Non-pigmented ciliary epithelial cell (primary cell): ENCODE data around the gene PDE4D.
"Not testable (repeated sequence)": the region's sequence is repeated elsewhere in the genome, so short reads cannot be mapped to it uniquely, and the experiment has no call there.

Source experiments
- DNase-seq: peaks from one replicate; pipeline ENCODE4 v3.0.0-alpha.2; 2010; ENCODE audit warnings: low read depth

Gene PDE4D

DNA sequence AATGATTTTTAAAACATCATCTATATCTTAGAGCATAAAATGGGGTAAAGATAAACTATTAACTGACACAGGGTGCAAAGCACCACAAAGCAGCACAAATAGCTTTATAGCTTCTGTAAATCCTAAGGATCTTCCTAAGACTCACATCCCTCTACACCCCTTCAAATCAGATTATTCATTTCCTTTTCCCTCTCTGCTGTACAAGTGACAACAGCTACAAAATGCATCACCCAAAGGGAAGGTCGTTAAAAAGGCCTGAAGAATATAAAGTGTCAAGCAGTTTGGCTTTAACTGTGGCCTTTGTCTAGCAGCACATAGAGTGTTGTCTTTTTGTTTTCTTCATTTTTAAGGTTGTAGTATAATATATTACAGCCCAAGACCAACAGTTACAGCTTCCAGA, 422.1 kb downstream of the PDE4D start:
- no peak for DNase-seq

DNA sequence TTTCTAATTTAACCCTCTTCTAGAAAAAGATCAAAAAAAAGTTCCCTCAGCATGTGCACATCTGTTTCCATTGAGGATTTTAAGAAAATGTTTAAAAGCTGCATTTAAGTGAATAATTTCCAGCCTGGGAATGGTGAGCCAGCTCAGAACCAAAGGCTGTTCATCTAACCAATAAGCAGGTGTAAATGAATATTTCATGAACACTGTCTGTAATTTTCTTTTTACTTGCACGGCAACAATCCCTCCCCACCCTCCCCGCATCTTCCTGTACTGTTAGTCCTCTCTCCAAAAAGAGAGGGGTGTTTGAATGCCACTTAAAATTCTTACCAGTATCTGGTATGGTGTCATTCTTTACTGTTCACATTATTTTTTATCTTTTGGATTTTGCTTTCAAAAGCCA, 425.6 kb downstream of the PDE4D start:
- no peak for DNase-seq

DNA sequence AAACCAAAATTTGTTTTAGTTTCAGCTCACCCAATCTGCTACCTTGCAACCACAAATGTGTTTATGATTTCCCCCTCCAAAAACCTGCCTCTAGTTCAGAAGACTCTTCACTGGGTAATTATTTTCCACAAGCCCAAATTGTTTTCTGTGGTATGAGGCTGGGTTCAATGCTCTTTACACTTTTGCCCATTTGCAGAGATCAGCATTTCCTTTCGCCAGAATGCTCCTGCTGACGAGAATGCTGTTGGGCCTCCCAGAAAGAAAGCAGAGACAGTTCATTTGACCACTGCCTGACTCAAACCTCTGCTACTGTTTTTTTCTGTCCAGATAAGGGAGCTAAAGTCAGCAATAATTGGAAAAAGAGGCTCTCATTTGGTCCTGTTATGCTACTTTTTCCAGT, 427.3 kb downstream of the PDE4D start:
- DNase-seq: no peak

DNA sequence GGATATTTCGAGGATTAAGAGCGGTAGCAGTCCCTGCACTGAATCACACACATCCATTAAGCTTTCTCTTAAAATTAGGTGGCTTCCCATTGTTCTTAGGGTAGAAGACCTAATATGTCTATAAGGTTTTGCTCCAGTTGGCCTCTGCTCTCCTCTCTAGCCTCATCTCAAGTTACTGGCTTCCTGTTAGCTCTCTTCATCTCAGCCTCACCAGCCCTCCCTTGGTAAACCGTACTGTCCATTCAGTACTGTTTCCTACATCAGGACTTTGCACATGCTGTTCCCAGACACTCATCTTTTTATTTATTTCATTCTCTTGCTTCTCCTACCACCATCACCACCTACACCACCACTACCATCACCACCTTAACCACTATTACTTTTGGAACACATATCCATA, 428.6 kb downstream of the PDE4D start:
- no peak for DNase-seq

DNA sequence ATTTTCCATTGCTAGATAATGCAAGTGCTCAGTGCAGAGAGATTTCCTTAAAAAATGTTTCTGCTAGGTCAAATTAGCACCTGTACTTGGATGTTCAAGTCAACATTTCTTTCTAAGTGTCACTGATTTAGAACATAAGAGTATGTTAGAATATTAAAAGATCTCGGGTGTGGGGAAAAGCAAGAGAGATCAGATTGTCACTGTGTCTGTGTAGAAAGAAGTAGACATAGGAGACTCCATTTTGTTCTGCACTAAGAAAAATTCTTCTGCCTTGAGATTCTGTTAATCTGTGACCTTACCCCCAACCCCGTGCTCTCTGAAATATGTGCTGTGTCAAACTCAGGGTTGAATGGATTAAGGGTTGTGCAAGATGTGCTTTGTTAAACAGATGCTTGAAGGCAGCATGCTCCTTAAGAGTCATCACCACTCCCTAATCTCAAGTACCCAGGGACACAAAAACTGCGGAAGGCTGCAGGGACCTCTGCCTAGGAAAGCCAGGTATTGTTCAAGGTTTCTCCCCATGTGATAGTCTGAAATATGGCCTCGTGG, 429.8 kb downstream of the PDE4D start:
- not testable (repeated sequence) for DNase-seq

DNA sequence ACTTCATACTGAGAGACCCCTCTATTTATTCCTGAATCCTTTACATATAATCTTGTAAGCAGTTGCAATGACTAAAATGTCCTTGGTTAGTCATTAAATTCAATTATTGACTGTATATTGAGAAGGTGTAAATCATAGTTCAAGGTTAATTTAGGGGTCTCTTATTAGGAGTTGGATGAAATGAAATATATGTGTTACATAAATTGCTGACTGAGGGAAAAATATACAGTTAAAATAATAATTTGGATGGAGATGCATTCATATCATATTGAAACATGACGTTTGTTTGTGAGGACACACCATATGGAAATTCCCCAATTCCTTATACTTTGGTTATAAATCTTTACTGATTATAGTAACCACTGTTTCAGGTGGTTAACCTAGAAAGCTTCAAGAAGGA, 430.6 kb downstream of the PDE4D start:
- DNase-seq: no peak

DNA sequence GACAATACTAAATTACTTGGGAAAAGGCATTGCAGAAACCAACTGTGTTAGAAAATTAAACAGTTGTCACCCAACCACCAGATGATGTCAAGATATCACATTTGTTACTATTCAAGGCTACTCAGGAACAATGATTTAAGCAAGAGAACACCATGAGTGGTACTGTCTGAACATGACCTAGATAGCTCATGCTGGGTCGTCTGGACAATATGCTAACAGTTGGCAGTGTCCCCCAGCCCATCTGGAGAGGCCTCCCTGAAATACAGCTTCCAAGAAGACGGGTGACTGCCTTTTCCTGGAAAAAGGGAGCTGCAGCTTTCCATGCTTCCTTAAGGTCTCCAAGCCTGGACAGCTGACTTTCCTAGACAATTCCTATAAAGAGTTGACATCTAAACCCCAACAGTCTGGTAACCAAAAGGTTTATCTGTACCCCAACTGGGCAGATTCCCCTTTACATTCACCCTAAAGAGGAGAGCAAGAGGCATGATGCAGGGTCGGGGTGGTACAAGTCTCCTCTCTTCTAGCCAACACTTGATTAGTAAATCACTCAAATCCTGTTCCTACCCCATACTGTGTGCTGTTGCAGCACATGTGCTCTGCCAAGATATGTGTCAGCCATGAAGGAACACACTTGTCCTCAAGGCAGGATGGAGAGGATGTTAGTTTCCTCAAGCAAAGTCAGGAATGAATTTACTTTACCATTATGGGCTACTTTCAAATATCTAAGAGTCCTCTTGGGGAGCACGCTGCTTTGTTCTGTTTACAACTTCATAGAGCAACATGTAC, 433.0 kb downstream of the PDE4D start:
- DNase-seq: no peak

DNA sequence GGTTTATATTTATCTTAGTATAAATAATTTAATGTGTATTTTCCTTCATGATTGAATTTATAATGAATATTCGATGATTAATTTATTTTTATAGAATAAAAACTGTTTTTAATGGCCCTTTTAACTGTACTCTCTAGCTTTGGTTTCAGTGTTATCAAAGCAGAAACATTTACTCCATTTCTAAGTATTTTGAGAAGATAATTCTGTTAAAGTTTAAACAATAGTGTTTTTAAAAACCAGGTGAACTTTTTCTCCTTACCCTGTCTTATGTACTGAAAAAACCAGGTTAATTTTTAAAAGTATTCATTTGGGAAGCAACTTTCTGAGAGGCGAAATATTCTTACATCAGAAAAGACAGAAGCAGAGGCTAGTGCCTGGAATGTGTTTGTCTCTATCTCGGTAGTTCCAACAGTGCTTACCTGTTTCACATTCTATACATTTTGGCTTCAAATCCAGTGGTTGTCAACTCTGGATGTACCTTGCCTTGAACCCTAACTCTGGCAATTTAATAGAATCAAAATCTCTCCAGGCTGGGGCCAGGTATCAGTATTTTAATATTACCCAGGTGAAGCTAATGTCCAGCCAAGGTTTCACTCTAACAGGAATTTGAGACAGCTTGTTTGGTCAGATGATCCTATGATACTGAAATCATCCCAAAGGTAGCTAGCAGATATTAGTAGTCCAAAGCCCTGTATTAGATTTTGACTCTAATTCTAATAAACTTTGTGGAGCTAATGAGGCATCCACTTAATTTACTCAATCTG, 434.4 kb downstream of the PDE4D start:
- no peak for DNase-seq

DNA sequence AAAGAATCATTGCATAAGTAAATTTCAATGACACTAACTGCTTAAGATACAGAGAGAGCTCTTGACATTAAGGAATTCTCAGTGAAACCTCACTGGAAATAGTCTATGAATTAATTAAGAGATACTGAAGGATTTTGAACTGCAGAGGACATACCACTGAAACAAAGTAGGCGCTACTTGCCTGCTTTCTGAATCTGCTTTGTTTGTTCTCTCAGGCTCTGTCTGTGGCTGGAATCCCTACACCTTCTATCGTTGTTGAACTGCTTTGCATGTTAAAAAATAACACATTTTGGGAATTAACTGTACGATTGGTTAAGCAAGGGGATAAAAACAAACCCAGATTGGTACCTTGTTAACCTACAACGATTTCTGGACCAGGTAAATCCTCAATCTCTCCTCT, 435.2 kb downstream of the PDE4D start:
- no peak for DNase-seq

DNA sequence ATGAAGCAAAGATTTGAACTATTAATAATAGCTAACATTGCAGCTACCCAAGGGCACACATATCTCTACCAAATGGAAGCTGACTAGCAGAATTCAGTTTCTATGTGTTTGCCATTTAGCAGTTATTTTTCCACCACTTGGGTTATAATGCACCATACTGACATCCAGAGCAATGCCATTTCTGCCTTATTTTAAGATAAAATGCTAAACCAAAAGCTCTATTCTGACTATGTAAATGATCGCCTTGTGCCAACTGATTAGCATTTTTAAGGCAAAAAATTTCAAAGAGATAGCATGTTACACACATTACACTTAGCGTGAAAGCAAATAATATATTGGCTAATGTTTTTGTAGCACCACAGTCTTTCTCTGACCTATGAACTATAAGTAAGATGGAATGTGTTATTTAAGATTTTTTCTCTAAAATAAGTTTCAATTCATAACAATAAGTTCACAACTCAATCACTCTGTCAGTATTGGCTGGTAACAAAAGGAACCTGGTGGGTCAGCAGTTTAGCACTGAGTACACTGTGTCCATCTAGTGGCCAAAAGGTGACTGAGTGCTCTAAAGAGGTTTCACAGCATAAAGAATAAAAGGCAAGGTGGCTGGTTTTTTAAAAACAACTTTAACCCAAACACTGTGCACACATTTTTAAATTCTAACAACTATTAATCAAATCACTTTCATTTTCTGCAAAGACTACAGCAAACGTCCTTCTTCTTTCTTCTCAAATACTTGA, 443.5 kb downstream of the PDE4D start:
- DNase-seq: no peak

DNA sequence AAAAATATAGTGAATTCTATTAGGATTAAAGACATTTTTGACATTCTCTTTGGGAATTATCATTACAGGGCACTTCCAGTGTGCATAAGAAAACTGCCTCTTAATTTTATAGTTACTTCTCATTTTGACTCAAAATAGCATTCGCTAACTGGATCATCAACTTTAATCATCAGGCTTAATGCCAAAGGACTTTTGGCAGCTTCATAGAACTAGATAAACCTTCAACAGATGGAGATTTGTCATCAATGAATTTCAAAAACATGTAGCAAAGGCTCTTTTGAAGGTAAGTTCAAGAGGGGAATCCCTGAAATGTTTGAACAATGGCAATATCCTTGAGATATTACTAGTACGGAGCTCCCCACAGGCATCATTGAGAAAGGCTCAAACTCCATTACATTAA, 447.2 kb downstream of the PDE4D start:
- no peak for DNase-seq

DNA sequence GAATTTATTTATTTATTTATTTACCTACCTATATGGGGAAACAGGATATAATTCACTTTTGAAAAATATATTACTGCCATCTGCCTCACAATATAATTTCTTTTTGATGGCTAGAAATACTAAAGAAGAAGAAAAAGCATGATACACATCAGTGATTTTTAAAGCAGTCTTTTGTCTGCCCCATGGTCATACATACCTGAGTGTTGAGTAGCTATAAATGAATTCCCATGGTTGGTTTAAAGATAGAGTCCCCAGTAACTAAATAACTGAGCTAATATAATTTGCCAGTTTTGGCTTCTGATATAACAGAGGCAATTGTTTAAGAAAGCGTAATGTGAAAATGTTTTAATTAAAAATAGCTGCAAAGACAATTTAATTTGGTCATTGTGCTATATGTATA, 447.8 kb downstream of the PDE4D start:
- DNase-seq: no peak

DNA sequence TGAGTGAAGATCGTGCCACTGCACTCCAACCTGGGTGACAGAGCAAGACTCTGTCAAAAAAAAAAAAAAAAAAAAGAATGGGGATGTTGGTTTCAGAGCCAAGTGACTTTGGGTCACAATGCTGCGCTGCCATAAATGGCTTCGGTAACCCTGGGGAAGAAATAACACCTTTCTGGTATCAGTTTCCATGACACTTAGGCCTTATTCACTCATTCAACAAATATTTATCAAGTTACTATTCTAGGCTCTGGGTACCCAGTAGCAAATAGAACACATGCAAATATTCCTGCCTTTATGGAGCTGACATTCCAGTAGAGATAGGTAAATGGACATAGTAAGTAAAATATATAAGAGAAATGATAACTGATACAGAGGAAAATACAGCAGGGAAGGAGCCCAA, 454.2 kb downstream of the PDE4D start:
- no peak for DNase-seq

DNA sequence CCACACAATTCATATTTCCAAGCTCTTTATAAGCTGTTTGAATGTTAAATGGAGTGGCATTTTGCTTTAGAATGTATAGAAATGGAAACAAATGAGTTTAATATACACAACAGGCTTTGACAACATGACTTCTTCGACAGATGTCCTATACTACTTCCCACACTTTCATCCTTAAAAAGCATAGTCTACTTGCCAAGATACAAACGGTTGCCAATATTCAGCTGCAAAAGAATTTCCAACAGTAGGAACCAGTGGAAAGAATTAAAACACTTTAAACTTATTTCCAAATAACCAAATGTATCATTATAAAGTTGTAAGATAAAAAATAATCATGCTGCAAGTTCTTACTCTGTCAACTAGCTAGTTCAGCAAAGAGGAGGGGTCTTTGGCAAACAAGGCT, 456.4 kb downstream of the PDE4D start:
- no peak for DNase-seq

DNA sequence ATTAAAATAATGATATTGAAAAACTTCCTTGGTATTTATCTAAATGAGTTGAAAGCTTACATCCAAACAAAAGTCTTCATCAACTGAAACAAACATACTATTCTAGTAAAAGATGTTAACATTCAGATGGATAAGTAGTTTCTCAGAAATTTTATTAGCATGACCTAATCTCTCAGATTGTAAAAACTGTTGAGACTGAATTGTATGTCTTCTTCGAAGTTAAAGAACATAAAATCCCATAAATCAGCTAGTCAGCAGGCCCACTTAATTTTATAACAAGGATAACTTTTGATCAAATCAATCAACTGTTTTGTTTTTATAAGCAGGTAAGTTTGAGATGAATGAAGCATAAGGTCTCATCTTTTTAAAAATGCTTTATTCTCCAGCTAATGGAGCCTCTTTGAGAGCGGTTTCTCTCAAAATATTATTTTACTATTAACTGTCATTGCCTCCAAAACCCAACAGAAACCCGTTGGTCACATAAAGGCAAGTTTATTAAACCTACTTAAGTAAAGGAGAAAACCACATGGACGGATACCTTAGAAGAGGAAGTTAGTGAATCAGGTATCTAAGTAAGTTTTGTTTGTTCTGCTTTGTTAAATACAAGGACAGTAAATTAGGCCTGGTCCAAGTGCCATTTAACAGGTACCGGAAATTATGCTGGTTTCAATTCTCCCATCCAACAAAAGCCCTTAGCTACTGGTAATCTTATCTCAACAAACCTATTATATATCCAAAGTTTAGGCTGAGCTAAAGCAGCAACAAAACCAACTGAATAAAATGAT, 457.0 kb downstream of the PDE4D start:
- no peak for DNase-seq

DNA sequence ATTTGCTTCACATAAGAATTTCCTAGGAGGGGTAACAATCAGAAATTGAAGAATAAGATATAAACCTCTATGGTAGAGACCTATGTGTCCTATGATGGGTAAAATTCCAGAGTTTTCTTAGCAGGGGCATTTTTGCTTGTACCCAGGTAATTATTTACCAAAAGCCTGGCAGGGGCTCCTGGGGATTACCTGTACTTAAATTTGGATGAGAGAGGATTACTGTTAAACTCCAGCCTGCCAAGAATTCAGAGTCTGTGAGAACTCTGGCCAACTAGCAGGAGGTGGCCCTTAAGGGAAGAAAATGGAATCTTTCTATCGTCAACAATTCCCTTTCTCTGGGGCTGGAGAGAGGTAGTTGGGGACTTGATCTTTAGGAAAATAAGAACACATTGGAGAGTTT, 460.4 kb downstream of the PDE4D start:
- DNase-seq: no peak

DNA sequence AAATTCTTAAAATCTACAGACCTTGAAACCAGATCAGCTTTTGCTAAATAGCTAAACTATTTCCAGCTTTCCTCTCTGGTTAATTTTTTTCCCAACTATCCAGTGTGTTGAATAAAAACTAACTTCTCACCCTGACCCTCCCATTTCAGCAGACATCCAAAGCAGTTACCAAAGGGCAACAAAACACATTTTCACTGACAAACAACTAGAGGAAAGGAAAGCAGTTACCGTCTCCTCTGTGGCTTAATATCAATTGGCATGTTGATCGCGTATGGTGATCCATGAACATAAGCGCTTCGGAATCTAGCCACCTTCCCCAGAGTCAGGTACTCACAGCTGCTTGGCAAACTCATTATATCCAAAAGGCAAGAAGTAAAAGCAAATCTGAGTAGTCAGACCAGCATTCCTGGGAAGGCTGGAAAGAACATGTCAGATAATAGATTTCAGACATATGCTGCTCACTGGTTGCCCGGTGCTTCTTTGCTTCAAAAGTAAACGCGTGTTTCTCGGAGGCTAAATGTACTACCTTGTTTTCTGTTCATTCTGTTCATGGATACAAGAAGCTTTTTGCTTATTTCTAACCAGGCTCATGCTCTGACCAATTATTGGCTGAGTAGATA, 463.4 kb downstream of the PDE4D start:
- DNase-seq: no peak

DNA sequence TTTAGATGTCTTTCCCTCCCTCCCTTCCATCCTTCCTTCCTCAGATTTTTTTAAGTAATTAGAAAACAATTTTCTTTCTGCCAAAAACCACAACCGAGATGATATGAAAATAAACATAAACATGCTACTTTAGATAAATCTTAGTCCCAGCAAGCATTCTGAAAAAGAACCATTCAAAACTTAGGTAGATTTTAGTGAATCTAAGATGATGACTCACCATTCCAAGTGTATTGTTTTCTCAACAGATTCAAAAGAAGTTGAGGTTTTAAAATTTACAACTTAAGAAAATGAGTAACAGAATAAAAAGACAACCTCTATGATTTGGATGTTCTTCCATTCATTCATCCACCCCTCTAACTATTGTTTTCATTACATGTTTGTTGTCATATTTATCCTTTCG, 465.1 kb downstream of the PDE4D start:
- DNase-seq: no peak

DNA sequence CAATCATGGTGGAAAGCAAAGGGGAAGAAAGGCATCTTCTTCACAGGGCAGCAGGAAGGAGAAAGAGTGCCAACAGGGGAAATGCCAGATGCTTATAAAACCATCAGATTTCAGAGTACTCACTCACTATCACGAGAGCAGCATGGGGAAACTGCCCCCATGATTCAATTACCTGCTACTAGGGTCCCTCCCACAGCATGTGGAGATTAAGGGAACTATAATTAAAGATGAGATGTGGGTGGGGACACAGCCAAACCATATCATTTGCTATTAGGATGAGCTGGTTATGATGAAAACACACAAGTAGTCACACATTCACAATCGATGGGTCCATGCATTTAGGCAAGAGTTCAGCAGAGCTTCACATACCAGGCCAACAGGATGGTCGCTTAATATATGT, 469.0 kb downstream of the PDE4D start:
- no peak for DNase-seq

DNA sequence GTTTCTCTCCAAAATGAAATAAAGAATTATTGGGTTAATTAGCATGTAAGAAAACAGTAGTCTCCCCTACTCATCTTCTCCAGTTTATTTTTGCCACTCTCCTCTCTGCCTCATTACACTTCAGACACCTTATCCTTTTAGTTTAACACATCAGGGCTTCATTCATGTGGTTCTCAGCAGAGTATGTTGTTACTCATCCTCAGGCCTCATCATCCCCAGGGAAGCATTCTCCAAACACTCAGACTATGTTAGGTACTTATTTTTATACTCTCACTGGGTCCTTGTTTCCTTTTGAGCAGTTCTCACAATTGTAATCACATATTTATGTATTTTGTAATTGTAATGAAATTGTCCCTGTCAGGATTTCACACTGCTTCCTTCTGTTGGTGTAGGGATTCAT, 470.5 kb downstream of the PDE4D start:
- no peak for DNase-seq
